CD4-positive, alpha-beta memory T cell (primary cell): Measurements from ENCODE around the gene POMGNT2. TPM values are rescaled to one million over a fixed set of nuclear protein-coding genes. Genes with fewer than 3 reads are reported as not detected.

Experiments
- CTCF ChIA-PET: fragments of 350-600 bp; sonication (Branson Sonifier 250); formaldehyde crosslinking; loops from one replicate; lab custom pipeline; 2021; ENCODE audit warnings: inconsistent platforms; ENCODE audit not compliant: partially characterized antibody; lab: Charles Lee
- POLR2A ChIA-PET: fragments of 350-600 bp; sonication (Branson Sonifier 250); formaldehyde crosslinking; loops from one replicate; lab custom pipeline; 2021; ENCODE audit not compliant: partially characterized antibody; lab: Charles Lee
- DNase-seq, 5 donors: peaks; one replicate each; pipeline versions ENCODE4 v3.0.0 to v3.0.0-alpha.2; 2020 to 2022; ENCODE audit warnings: mixed read lengths in 1 of 5
- H3K27ac ChIP-seq: one replicate; pipeline ENCODE4 v1.7.0; 2013; ENCODE audit warnings: low read depth, low read length
- H3K27me3 ChIP-seq: 2 replicates; pipeline ENCODE4 v1.7.0; 2013; ENCODE audit warnings: mild to moderate bottlenecking, low read length, moderate library complexity; ENCODE audit not compliant: insufficient read depth
- H3K36me3 ChIP-seq: 2 replicates; pipeline ENCODE4 v1.7.0; 2013; ENCODE audit warnings: mild to moderate bottlenecking, low read length, moderate library complexity; ENCODE audit not compliant: insufficient read depth
- H3K4me1 ChIP-seq: 2 replicates; pipeline ENCODE4 v1.7.0; 2013; ENCODE audit warnings: mild to moderate bottlenecking, low read length, moderate library complexity; ENCODE audit not compliant: insufficient read depth
- H3K4me3 ChIP-seq, 2 donors: one replicate each; pipeline ENCODE4 v1.7.0; 2013; ENCODE audit warnings: low read length in 2 of 2, mild to moderate bottlenecking in 1 of 2
- H3K9me3 ChIP-seq, 2 donors: one replicate each; pipeline ENCODE4 v1.7.0; 2013; ENCODE audit warnings: low read length in 2 of 2, control low read depth in 1 of 2; ENCODE audit not compliant: control insufficient read depth in 1 of 2
- H3K27ac Mint-ChIP-seq, 7 donors: one replicate each; pipeline ENCODE4 v1.8.0; 2020 to 2021; ENCODE audit warnings: mixed read lengths in 7 of 7, mild to moderate bottlenecking in 6 of 7, inconsistent platforms in 3 of 7, moderate library complexity in 3 of 7
- H3K27me3 Mint-ChIP-seq, 2 donors: one replicate each; pipeline ENCODE4 v1.8.0; 2020 to 2021; ENCODE audit warnings: mixed read lengths in 2 of 2
- H3K36me3 Mint-ChIP-seq, 2 donors: one replicate each; pipeline ENCODE4 v1.8.0; 2020 to 2021; ENCODE audit warnings: mixed read lengths in 2 of 2, inconsistent platforms in 1 of 2, mild to moderate bottlenecking in 1 of 2
- H3K4me1 Mint-ChIP-seq, 4 donors: one replicate each; pipeline ENCODE4 v1.8.0; 2020 to 2021; ENCODE audit warnings: mixed read lengths in 4 of 4, mild to moderate bottlenecking in 1 of 4
- H3K4me3 Mint-ChIP-seq, 8 donors: one replicate each; pipeline ENCODE4 v1.8.0; 2020 to 2021; ENCODE audit warnings: mixed read lengths in 8 of 8, mild to moderate bottlenecking in 7 of 8, moderate library complexity in 6 of 8, inconsistent platforms in 3 of 8
- H3K9me3 Mint-ChIP-seq, 8 donors: one replicate each; pipeline ENCODE4 v1.8.0; 2020 to 2021; ENCODE audit warnings: mixed read lengths in 8 of 8, mild to moderate bottlenecking in 5 of 8, inconsistent platforms in 3 of 8, moderate library complexity in 1 of 8
- intact Hi-C: fragments of 100-400 bp; cut with micrococcal nuclease; formaldehyde crosslinking; loops from one replicate; pipeline ENCODE4 v1.15.1; 2023
- polyA plus RNA-seq, 2 donors: library from polyadenylated mRNA; unstranded; fragments of 300-500 nt; fragmentation: Illumina TruSeq; gene quantifications; one replicate each; pipeline ENCODE4 v1.2.3, GENCODE V29; 2021
- total RNA-seq, 2 experiments: library from RNA; stranded (reverse); gene quantifications; one replicate each; pipeline ENCODE4 v1.2.3, GENCODE V29; 2021

POMGNT2 gene
- total and polyA plus RNA-seq, 4 experiments from 2014 or later = 5.4 to 8.1 (median 5.9) TPM

GRCh38 chr3:43075904-43076661 lies 29.8 kb downstream of the POMGNT2 start:
- CTCF ChIA-PET = interaction anchor here (4.1 kb wide), 1 partner anchor 114 kb away, joined by 17 read pairs; no protein-coding TSS in a partner anchor

GRCh38 chr3:43074901-43075689 lies 30.8 kb downstream of the POMGNT2 start:
- Mint-ChIP-seq H3K27ac (peak overlapping the region in 2 of 7 donors; percentile 12 to 18), H3K4me1 (peaks cover 0 to 6% (median 0%) of the 10 kb centered on the region in 4 donors), H3K4me3 (no peak overlapping the region), H3K36me3 (peaks cover 23 to 24% of the 10 kb centered on the region in 2 donors), H3K9me3 (peaks cover 0 to 2% (median 0%) of the 10 kb centered on the region in 8 donors), H3K27me3 (no peaks in the 10 kb centered on the region)
- no peak overlapping the region for H3K4me3 ChIP-seq
- no peak for DNase-seq
- no peaks in the 10 kb centered on the region for H3K27me3 ChIP-seq
- H3K27ac ChIP-seq = no peak overlapping the region
- CTCF ChIA-PET = interaction anchor here (4.1 kb wide), 1 partner anchor 113 kb away, joined by 17 read pairs; no protein-coding TSS in a partner anchor
- H3K4me1 ChIP-seq = no peaks in the 10 kb centered on the region
- intact Hi-C loops = no loop called here
- POLR2A ChIA-PET = no interaction called here
- H3K9me3 ChIP-seq = no peaks in the 10 kb centered on the region
- H3K36me3 ChIP-seq = no peaks in the 10 kb centered on the region

More at GRCh38 chr3:43075904-43076661, 29.8 kb downstream of the POMGNT2 start:
- Histone ChIP-seq H3K36me3 (no peaks in the 10 kb centered on the region), H3K4me1 (no peaks in the 10 kb centered on the region), H3K4me3 (no peak overlapping the region), H3K9me3 (no peaks in the 10 kb centered on the region), H3K27me3 (no peaks in the 10 kb centered on the region), H3K27ac (no peak overlapping the region)
- H3K4me3 Mint-ChIP-seq = no peak overlapping the region
- POLR2A ChIA-PET = no interaction called here
- intact Hi-C loops = no loop called here
- peaks cover 0 to 6% (median 0%) of the 10 kb centered on the region in 4 donors for H3K4me1 Mint-ChIP-seq
- no peaks in the 10 kb centered on the region for H3K27me3 Mint-ChIP-seq
- no peak overlapping the region for H3K27ac Mint-ChIP-seq
- H3K9me3 Mint-ChIP-seq = peaks cover 0 to 5% (median 0%) of the 10 kb centered on the region in 8 donors
- DNase-seq = no peak
- peaks cover 30 to 33% of the 10 kb centered on the region in 2 donors for H3K36me3 Mint-ChIP-seq

- peak overlapping the region in 2 of 7 donors; percentile 12 to 18 for H3K27ac Mint-ChIP-seq
- H3K4me1 Mint-ChIP-seq = peaks cover 0 to 6% (median 0%) of the 10 kb centered on the region in 4 donors
- Histone ChIP-seq H3K4me1 (no peaks in the 10 kb centered on the region), H3K36me3 (no peaks in the 10 kb centered on the region), H3K9me3 (no peaks in the 10 kb centered on the region), H3K27me3 (no peaks in the 10 kb centered on the region), H3K27ac (no peak overlapping the region), H3K4me3 (no peak overlapping the region)
- no peak for DNase-seq
- ChIA-PET POLR2A (no interaction called here), CTCF (no interaction called here)
- intact Hi-C loops = no loop called here
- peaks cover 17 to 19% of the 10 kb centered on the region in 2 donors for H3K36me3 Mint-ChIP-seq
- no peak overlapping the region for H3K4me3 Mint-ChIP-seq
- no peaks in the 10 kb centered on the region for H3K27me3 Mint-ChIP-seq
- H3K9me3 Mint-ChIP-seq = peaks cover 0 to 1% (median 0%) of the 10 kb centered on the region in 8 donors
Measured at GRCh38 chr3:43074482-43074881, 31.4 kb downstream of the POMGNT2 start.

DNA sequence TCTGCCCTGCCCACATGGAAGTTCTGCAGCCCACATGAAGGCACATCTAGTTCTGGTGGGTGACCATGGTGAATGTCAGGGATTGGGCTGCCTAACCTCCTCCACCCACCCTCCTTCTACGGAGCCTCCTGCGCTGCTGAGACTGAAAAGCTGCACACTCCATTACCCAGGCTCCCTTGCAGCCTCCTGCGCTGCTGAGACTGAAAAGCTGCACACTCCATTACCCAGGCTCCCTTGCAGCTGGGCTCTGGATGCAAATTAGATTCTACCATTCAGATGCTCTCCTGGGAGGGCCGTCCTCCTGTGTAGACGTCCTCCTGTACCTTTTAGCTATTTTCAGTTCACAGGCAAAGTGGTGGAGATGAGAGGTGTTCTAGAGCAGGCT lies 32.1 kb downstream of the POMGNT2 start:
- H3K27me3 ChIP-seq = no peaks in the 10 kb centered on the region
- Mint-ChIP-seq H3K27ac (peak overlapping the region in 1 of 7 donors; percentile 25), H3K36me3 (peaks cover 10 to 13% of the 10 kb centered on the region in 2 donors), H3K27me3 (no peaks in the 10 kb centered on the region), H3K4me1 (peaks cover 0 to 6% (median 0%) of the 10 kb centered on the region in 4 donors), H3K9me3 (peaks cover 0 to 1% (median 0%) of the 10 kb centered on the region in 8 donors), H3K4me3 (no peak overlapping the region)
- no peak overlapping the region for H3K27ac ChIP-seq
- H3K4me1 ChIP-seq = no peaks in the 10 kb centered on the region
- no peak overlapping the region for H3K4me3 ChIP-seq
- no peaks in the 10 kb centered on the region for H3K36me3 ChIP-seq
- DNase-seq = no peak
- ChIA-PET CTCF (interaction anchor here (4.0 kb wide), 1 partner anchor 111 kb away, joined by 102 read pairs; no protein-coding TSS in a partner anchor), POLR2A (no interaction called here)
- intact Hi-C loops = no loop called here
- H3K9me3 ChIP-seq = no peaks in the 10 kb centered on the region

DNA sequence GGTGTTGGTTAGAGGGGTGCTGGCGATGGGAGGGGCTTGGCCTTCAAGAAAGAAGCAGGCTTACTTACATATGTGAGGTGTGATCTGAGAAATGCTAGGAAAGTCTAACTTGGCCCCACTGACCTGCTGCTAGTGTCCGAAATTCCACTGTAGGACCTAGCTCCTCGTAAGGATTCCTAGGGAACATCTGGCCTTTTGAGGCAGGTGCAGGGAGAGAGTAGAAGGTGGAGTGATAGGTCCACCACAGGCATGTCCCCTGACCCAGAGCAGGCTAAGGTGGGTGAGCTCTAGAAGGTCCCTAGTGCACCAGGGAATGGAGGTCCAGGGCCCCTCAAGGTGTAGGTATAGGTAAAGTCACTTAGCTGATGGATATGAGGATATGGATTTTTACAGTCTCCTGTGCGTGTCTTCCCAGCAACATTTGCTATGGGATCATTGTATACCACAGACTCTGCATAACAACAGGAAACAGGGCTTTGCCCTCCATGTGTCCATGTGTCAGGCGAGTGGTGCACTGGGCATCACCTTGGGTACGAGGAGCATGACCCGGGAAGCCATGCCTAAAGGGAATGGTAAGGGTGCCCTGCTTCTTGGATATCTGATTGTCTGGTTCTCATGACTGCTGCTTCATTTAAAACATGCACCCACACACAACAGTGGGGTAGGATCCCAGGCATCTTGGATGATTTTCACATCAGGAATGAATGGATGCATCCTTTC lies 32.6 kb downstream of the POMGNT2 start:
- H3K4me3 Mint-ChIP-seq = no peak overlapping the region
- no peak overlapping the region for H3K4me3 ChIP-seq
- H3K36me3 Mint-ChIP-seq = peaks cover 5 to 7% of the 10 kb centered on the region in 2 donors
- no peaks in the 10 kb centered on the region for H3K27me3 ChIP-seq
- H3K27ac ChIP-seq = no peak overlapping the region
- POLR2A ChIA-PET = no interaction called here
- H3K36me3 ChIP-seq = no peaks in the 10 kb centered on the region
- CTCF ChIA-PET = interaction anchor here (4.0 kb wide), 1 partner anchor 110 kb away, joined by 102 read pairs; no protein-coding TSS in a partner anchor
- no peaks in the 10 kb centered on the region for H3K27me3 Mint-ChIP-seq
- peaks cover 0 to 1% (median 0%) of the 10 kb centered on the region in 8 donors for H3K9me3 Mint-ChIP-seq
- DNase-seq = no peak
- H3K4me1 Mint-ChIP-seq = peaks cover 0 to 6% (median 0%) of the 10 kb centered on the region in 4 donors
- no peaks in the 10 kb centered on the region for H3K9me3 ChIP-seq
- H3K4me1 ChIP-seq = no peaks in the 10 kb centered on the region
- intact Hi-C loops = no loop called here
- H3K27ac Mint-ChIP-seq = peak overlapping the region in 2 of 7 donors; percentile 10 to 30

- peaks cover 0 to 3% of the 10 kb centered on the region in 2 donors for H3K36me3 Mint-ChIP-seq
- ChIA-PET POLR2A (no interaction called here), CTCF (interaction anchor here (1.3 to 4.0 kb wide), 2 partner anchors 101 to 109 kb away, joined by 3 to 102 read pairs; no protein-coding TSS in a partner anchor)
- H3K27me3 Mint-ChIP-seq = no peaks in the 10 kb centered on the region
- peaks cover 0 to 1% (median 0%) of the 10 kb centered on the region in 8 donors for H3K9me3 Mint-ChIP-seq
- Histone ChIP-seq H3K36me3 (no peaks in the 10 kb centered on the region), H3K4me3 (no peak overlapping the region), H3K27me3 (no peaks in the 10 kb centered on the region), H3K4me1 (no peaks in the 10 kb centered on the region), H3K9me3 (no peaks in the 10 kb centered on the region), H3K27ac (no peak overlapping the region)
- H3K27ac Mint-ChIP-seq = no peak overlapping the region
- intact Hi-C loops = no loop called here
- no peak for DNase-seq
- no peak overlapping the region for H3K4me3 Mint-ChIP-seq
- peaks cover 0 to 6% (median 0%) of the 10 kb centered on the region in 4 donors for H3K4me1 Mint-ChIP-seq
Measured at GRCh38 chr3:43072361-43072760, 33.5 kb downstream of the POMGNT2 start.
